DMS 273 treated with DMSO at 0.1 percent for 48 hours (cell line): ENCODE data around the gene AQP5.

Source experiments
- DNase-seq: peaks from one replicate; lab custom pipeline; 2025; lab: John Stamatoyannopoulos, UW

The AQP5 gene

GRCh38 chr12:49950273-49951251 lies 11.1 kb upstream of the AQP5 start, which contains the start of gene AQP2:
AQP2 (plus strand) TSS chr12:49950737; CDS start chr12:49950831, 94 bp downstream.
- no peak for DNase-seq

- no peak for DNase-seq
Measured at GRCh38 chr12:49951411-49952240, 10.0 kb upstream of the AQP5 start.

- DNase-seq = no peak
Measured at GRCh38 chr12:49952391-49953055, 9.1 kb upstream of the AQP5 start.

- no peak for DNase-seq
Measured at GRCh38 chr12:49953151-49953550, 8.5 kb upstream of the AQP5 start.

- no peak for DNase-seq
Measured at GRCh38 chr12:49953961-49954846, 7.5 kb upstream of the AQP5 start.

GRCh38 chr12:49954863-49955830 lies 6.5 kb upstream of the AQP5 start:
- DNase-seq = no peak

- DNase-seq = no peak
Measured at GRCh38 chr12:49955899-49956662, 5.6 kb upstream of the AQP5 start.

- no peak for DNase-seq
Measured at GRCh38 chr12:49956663-49957569, 4.8 kb upstream of the AQP5 start.

- no peak for DNase-seq
Measured at GRCh38 chr12:49957570-49957967, 4.1 kb upstream of the AQP5 start.

- no peak for DNase-seq
Measured at GRCh38 chr12:49959685-49960473, 1.8 kb upstream of the AQP5 start.

- DNase-seq = no peak
Measured at GRCh38 chr12:49960474-49961110, 1.1 kb upstream of the AQP5 start.

- no peak for DNase-seq
Measured at GRCh38 chr12:49961993-49962764, 507 bp downstream of the AQP5 start.

GRCh38 chr12:49962861-49963765 lies 1.4 kb downstream of the AQP5 start:
- no peak for DNase-seq

GRCh38 chr12:49963976-49964815 lies 2.5 kb downstream of the AQP5 start:
- no peak for DNase-seq
